HG03439 (cell line): Measurements from ENCODE around the gene ADCY1.
"Not testable (repeated sequence)": the region's sequence is repeated elsewhere in the genome, so short reads cannot be mapped to it uniquely, and the experiment has no call there.

Experiments used
- ATAC-seq: cut with Tn5 transposase; IDR thresholded peaks from one replicate; pipeline ENCODE4 v1.9.1; 2021; ENCODE audit warnings: mild to moderate bottlenecking, moderate library complexity; ENCODE audit not compliant: unreplicated experiment

Gene ADCY1

GRCh38 chr7:45708046-45708950 is 134.1 kb downstream of the ADCY1 start:
- ATAC-seq = no peak

- no peak for ATAC-seq
Observed at GRCh38 chr7:45709168-45710042, 135.2 kb downstream of the ADCY1 start.

DNA sequence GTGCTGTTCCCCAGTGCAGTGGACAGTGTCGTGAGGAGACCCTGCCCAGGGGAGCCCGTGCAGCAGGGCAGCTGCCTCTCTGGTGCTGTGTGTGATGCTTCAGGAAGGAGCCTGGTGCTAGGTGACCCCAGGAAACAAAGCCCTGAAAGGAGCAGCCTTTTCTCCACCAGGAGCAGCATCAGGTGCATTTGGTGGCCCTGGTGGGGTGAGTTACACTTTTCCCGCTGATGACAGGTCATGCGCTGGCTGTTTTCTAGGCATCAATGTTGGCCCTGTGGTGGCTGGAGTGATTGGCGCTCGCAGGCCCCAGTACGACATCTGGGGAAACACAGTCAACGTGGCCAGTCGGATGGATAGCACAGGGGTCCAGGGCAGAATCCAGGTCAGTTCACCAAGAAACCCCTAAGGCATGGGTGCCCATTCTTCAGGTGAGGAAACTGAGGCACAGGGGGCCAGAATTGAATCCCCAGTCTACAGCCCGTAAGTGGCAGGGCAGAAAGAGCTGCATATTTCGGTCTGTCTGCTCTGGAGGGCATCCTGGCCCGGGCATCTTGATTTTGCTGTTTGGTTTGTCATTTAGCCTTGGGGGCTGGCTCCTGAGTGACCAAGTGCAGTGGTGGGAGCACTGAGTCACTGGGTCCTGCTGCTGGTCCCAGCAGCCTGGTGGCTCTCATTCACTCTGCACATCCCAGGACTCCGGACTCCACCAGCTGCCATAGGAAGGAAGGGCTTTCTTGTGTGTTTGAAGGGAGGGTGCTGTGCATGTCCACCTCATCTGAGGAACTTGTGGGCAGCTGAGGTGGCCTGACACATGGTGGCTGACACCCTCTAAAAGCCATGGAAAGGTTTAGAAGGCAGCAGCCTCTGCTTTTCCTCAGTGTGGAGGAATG is 136.3 kb downstream of the ADCY1 start:
- ATAC-seq = no peak

- no peak for ATAC-seq
Observed at GRCh38 chr7:45711161-45711490, 137.0 kb downstream of the ADCY1 start.

DNA sequence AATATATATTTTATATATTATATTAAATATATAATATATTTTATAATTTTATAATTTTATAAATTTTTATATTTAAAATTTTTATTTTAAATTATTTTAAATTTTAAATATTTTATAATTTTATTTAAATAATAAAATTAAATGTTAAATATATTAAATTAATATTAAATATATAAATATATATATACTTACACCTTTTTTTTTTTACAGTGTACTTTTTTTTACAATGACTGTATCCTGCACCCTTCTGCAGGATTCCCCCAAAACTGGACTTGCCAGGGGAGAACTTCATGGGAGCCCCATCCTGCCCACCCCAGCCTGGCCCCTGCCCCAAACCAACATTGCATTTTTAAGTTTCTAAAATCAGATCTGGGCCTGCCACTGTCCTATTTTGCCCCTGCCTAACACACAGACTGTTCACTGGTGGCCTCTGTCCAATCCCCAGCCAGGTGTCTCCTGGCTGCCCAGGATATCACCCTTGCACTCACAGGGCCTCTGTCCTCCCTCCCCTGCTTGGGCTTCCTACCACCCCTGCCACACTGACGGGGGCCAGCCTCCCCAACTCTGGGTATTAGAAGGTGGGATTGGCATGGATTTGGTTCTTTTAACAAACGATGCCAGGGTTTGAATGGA is 138.0 kb downstream of the ADCY1 start:
- ATAC-seq = no peak

GRCh38 chr7:45712872-45713668 is 138.9 kb downstream of the ADCY1 start:
- ATAC-seq = no peak

GRCh38 chr7:45713669-45714520 is 139.7 kb downstream of the ADCY1 start:
- no peak for ATAC-seq

DNA sequence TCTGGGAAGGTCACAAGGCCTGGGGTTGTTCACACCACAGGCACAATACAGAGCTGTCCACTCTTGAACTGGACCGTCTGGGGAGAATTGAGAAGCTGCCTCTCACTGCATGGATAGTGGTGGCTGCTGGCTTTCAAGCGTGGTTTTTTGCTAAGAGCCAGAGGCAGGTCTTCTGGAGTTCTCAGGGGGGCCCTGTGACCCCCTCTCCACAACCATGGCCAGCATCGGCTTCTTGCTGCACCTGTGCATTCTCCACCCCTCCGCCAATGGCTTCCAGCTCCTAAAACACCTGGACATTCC is 140.3 kb downstream of the ADCY1 start:
- ATAC-seq = no peak

DNA sequence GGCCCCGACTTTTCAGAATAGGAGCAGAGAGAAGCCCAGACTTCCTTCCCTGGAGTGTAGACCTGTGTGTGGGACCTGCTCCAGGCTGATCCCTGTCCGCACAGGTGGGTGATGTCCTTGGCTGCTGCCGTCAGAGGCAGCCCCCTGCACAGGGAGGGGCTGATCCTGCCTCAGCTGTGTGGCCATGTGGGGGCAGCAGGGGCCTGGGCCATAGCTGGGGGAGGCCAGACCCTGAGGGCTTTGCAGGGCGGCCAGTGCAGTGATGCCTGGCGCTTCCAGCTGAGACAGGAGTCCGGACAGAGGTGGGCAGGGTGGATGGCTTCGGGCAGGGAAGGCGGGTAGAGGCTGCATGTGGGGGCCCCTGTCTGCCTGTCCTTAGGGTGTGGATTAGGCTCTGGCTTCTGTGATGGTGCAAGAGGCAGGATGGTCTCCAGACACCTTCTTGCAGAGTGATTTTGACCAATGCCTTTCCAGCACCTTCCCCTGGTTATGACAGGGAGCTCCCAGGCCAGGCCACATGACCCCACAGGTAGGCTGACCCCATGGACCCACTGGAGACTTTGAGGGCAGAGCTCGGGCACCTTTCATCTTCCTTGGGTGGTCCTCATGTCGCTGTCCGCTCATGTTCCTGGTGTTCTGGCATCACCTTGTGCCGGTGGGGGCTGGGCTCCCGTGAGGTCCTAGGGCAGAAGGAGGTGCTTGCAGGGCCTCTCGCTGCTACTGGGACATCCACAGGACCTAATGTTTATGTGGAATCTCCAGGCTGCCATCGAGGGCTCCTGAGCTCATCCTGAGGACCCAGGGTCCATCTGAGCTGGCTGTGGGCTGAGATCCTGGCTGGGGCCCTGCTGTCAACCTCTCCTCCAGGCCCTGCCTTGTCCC is 141.5 kb downstream of the ADCY1 start:
- ATAC-seq = no peak

DNA sequence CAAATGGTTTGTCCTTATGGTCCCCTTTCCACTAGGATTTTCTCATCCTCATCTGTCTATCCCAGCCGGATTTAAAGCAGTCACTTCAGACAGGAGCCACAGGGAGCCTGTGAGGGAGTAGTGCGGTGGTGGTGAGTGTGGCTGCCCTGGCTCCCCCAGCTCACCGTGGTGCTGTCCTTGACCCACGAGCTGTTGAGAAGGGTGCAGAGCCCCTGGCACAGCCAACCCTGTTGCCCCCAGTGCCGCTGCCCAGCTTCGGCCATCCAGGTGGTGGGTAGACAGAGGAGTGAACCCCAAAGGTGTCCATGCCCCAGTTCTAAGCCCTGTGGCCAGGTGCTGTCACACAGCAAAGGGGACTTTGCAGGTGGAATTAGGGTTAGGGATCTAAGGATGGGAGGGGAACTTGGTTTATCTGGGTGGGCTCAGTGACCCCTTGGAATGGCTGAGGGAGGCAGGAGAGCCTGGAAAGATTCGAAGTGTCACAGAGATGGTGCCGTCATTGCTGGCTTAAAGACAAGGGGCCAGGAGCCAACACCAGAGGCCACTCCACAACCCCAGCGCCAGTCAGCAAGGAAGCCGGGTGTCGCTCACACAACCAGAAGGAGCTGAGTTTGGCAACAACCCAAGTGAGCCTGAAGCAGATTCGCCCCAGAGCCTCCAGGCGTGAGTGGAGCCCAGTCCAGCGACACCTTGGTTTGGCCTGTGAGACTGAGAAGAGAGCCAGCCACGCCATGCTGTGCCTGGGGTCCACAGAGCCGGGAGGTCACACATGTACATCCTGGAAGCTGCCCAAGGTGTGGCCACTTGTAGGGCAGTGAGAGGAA is 142.4 kb downstream of the ADCY1 start:
- ATAC-seq = no peak

DNA sequence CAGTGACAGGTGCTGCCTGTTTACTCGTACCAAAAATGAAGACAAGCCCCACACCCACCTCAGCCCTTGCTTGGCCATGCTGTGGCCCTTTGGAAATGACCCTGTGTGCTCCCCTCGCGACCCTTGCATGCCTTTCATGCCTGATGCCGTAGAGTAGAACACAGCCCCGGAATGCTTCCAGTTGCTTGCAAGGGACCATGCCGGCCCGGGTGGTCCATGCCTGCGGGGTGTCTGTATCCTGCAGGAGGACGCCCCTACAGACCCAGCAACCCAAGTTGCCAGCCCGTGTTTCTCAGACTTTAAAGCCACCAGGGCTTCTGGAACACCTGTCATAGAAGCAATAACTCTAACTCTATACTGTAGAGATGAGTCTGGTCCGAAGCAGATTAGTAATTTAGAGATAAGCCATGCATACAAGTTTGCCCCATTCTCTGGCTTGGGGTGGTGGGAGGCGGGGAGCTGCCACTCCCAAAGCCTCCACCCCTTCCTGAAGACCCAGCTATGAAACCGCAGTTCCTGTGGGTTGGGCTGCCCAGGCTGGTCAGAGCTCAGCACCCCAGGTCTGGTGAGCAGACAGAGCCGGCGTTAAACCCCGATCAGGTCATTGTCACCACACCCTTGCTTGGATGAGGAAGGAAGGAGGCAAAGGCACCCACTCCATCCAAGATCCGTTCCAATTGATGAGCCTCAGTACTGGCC is 143.5 kb downstream of the ADCY1 start:
- ATAC-seq = no peak

- no peak for ATAC-seq
Observed at GRCh38 chr7:45718464-45719330, 144.5 kb downstream of the ADCY1 start.

GRCh38 chr7:45720989-45721388 is 146.8 kb downstream of the ADCY1 start:
- ATAC-seq = no peak

DNA sequence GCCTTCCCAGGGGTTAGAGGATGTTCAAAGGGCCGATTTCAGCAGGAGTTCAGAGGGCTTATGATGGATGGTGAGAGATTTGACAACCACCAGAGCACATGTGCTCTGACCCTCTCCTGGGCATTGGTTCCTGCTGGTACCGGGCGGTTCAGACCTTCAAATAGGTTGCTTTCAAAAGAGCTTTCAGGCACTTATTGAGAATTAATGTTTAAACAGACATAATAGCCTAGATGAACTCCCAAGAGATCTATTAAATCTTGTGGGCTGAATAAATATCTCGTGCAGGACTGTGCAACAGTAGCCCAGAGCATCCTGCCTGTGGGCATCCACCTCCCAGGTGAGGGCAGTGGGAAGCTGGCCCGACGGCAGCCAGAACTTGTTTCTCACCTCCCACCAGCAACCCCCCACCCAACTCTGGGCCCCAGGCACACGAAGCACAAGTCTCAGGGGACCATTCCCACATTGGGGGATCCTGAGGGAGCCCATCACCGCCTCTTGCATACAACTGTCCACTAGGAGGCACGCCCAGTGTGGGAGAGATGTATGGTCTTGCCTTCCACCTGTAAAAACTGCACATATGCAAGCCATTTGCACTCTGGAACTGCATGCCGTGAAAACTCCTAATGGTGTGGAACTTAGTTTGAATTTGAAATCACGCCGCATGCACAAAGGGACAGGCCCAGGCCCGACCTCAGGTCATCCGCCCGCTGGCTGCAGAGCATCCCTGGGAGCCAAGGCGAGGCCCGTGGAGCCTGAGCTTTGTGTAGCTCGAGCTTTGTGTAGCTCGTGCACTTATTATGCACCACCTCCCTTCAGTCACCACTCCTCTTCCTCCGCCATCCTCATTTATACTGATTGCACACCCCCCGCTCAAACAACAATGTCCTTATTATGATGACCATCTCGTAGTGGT is 147.8 kb downstream of the ADCY1 start:
- ATAC-seq = no peak

DNA sequence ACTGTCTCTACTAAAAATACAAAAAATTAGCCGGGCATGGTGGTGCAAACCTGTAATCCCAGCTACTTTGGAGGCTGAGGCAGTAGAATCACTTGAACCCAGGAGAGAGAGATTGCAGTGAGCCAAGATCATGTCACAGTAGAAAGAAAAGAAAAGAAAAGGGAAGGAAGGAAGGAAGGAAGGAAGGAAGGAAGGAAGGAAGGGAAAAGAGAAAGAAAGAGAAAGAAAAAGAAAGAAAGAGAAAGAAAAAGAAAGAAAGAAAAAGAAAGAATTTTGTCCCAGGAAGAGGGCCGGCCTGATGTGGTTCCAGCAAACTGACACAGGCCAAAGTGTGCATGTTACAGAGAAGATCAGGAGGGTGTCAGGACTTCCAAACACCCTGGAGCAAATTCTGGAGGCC is 151.1 kb downstream of the ADCY1 start:
- ATAC-seq = not testable (repeated sequence)
